Natural killer cell (primary cell): ENCODE measurements around the gene HSD11B1. TPM values are rescaled to one million over a fixed set of nuclear protein-coding genes. Genes with fewer than 3 reads are reported as not detected.
A peak's percentile ranks its signal among the peaks of the same experiment; 100 is the strongest.

Experiments used
- ATAC-seq, 3 donors: fragments of 150-1000 bp in 2 of 3; fragments of 200-7000 bp in 1 of 3; cut with Tn5 transposase; 1 replicate in 1 of 3; 2 replicates in 2 of 3; pipeline ENCODE4 v1.10.0; 2021; ENCODE audit warnings: mild to moderate bottlenecking in 2 of 3, moderate library complexity in 2 of 3
- DNase-seq, 2 donors: peaks; one replicate each; pipeline versions ENCODE4 v3.0.0 to v3.0.0-alpha.2; 2013 to 2021; ENCODE audit warnings: mixed read lengths in 1 of 2
- H3K27ac ChIP-seq: one replicate; pipeline ENCODE4 v1.5.1; 2013; ENCODE audit warnings: mild to moderate bottlenecking, low read length
- H3K27me3 ChIP-seq: one replicate; pipeline ENCODE4 v1.6.1; 2013; ENCODE audit warnings: low read length; ENCODE audit not compliant: control insufficient read depth, insufficient read depth
- H3K36me3 ChIP-seq: one replicate; pipeline ENCODE4 v1.6.1; 2013; ENCODE audit warnings: low read length; ENCODE audit not compliant: control insufficient read depth, insufficient read depth
- H3K4me1 ChIP-seq: one replicate; pipeline ENCODE4 v1.6.1; 2013; ENCODE audit warnings: low read length; ENCODE audit not compliant: control insufficient read depth, insufficient read depth
- H3K4me3 ChIP-seq: one replicate; pipeline ENCODE4 v1.5.1; 2013; ENCODE audit warnings: low read length
- H3K9me3 ChIP-seq: one replicate; pipeline ENCODE4 v1.6.1; 2013; ENCODE audit warnings: low read length; ENCODE audit not compliant: control insufficient read depth, insufficient read depth
- H3K27ac Mint-ChIP-seq, 2 donors: one replicate each; pipeline ENCODE4 v1.8.0; 2022; ENCODE audit warnings: mild to moderate bottlenecking in 2 of 2, mixed read lengths in 2 of 2, moderate library complexity in 1 of 2
- H3K27me3 Mint-ChIP-seq, 2 donors: one replicate each; pipeline ENCODE4 v1.8.0; 2022; ENCODE audit warnings: low read depth in 2 of 2, mixed read lengths in 2 of 2
- H3K36me3 Mint-ChIP-seq: one replicate; pipeline ENCODE4 v1.8.0; 2022; ENCODE audit warnings: mixed read lengths
- H3K4me1 Mint-ChIP-seq, 2 donors: one replicate each; pipeline ENCODE4 v1.8.0; 2022; ENCODE audit warnings: mixed read lengths in 2 of 2
- H3K4me3 Mint-ChIP-seq: one replicate; pipeline ENCODE4 v1.8.0; 2022; ENCODE audit warnings: mild to moderate bottlenecking, moderate library complexity, mixed read lengths
- H3K9me3 Mint-ChIP-seq, 2 donors: one replicate each; pipeline ENCODE4 v1.8.0; 2022; ENCODE audit warnings: mixed read lengths in 2 of 2
- CTCF ChIP-seq: fragments of 200-600 bp; IDR thresholded peaks from one replicate; pipeline ENCODE4 v1.8.0; 2022; ENCODE audit warnings: antibody characterized with exemption
- WGBS: methylation state at CpG from one replicate; pipeline ENCODE4 v1.1.7; 2013; ENCODE audit warnings: missing lambda C conversion rate; ENCODE audit not compliant: insufficient coverage; 5-methylcytosine and 5-hydroxymethylcytosine counted together
- intact Hi-C: fragments of 100-400 bp; cut with micrococcal nuclease; formaldehyde crosslinking; loops from one replicate; pipeline ENCODE4 v1.14.2; 2022
- total RNA-seq, 4 donors: library from RNA; stranded (reverse); fragments of 120-200 nt in 1 of 4; gene quantifications; one replicate each; pipeline versions ENCODE4 v1.2.3 to v1.2.4, GENCODE V29; 2013 to 2022

HSD11B1 gene
- total RNA-seq, 3 donors from 2014 or later (not counting 1 experiment from before 2014, with no cell fraction given) = not detected

GRCh38 chr1:209692296-209692695 is 12.3 kb upstream of the HSD11B1 start:
- ATAC-seq = no peak
- H3K36me3 ChIP-seq = no peaks in the 10 kb centered on the region
- H3K27me3 ChIP-seq = no peaks in the 10 kb centered on the region
- no peaks in the 10 kb centered on the region for H3K36me3 Mint-ChIP-seq
- H3K27ac ChIP-seq = no peak overlapping the region
- H3K27ac Mint-ChIP-seq = no peak overlapping the region
- no peak for TF ChIP-seq CTCF
- H3K4me3 Mint-ChIP-seq = no peak overlapping the region
- no peaks in the 10 kb centered on the region for H3K4me1 ChIP-seq
- no peak overlapping the region for H3K4me3 ChIP-seq
- intact Hi-C loops = loop anchor here (2.0 to 5.0 kb wide), 2 partner anchors 55 to 115 kb away; no protein-coding TSS in a partner anchor
- H3K27me3 Mint-ChIP-seq = peaks cover 0 to 5% of the 10 kb centered on the region in 2 donors
- 73% methylated on average over 4 of the region's 4 CpGs for WGBS
- no peaks in the 10 kb centered on the region for H3K9me3 ChIP-seq
- DNase-seq = no peak
- H3K4me1 Mint-ChIP-seq = peaks cover 7 to 9% of the 10 kb centered on the region in 2 donors
- no peaks in the 10 kb centered on the region for H3K9me3 Mint-ChIP-seq

GRCh38 chr1:209692745-209693504 is 11.7 kb upstream of the HSD11B1 start:
- Histone ChIP-seq H3K27ac (no peak overlapping the region), H3K4me3 (no peak overlapping the region), H3K27me3 (no peaks in the 10 kb centered on the region), H3K36me3 (no peaks in the 10 kb centered on the region), H3K4me1 (no peaks in the 10 kb centered on the region), H3K9me3 (no peaks in the 10 kb centered on the region)
- WGBS = 9% methylated on average over 3 of the region's 3 CpGs
- no peak overlapping the region for H3K4me3 Mint-ChIP-seq
- TF ChIP-seq CTCF = peak; percentile 86
- no peak overlapping the region for H3K27ac Mint-ChIP-seq
- H3K9me3 Mint-ChIP-seq = no peaks in the 10 kb centered on the region
- ATAC-seq = peak; percentile 63 to 65 (median 64)
- intact Hi-C loops = loop anchor here (2.0 to 5.0 kb wide), 2 partner anchors 54 to 116 kb away; no protein-coding TSS in a partner anchor
- DNase-seq = peak; percentile 39 to 81
- peaks cover 0 to 5% of the 10 kb centered on the region in 2 donors for H3K27me3 Mint-ChIP-seq
- no peaks in the 10 kb centered on the region for H3K36me3 Mint-ChIP-seq
- H3K4me1 Mint-ChIP-seq = peaks cover 9 to 11% of the 10 kb centered on the region in 2 donors

- Histone ChIP-seq H3K4me3 (no peak overlapping the region), H3K27me3 (no peaks in the 10 kb centered on the region), H3K27ac (no peak overlapping the region), H3K36me3 (no peaks in the 10 kb centered on the region), H3K4me1 (no peaks in the 10 kb centered on the region), H3K9me3 (no peaks in the 10 kb centered on the region)
- no peak overlapping the region for H3K27ac Mint-ChIP-seq
- intact Hi-C loops = no loop called here
- no peak overlapping the region for H3K4me3 Mint-ChIP-seq
- H3K36me3 Mint-ChIP-seq = no peaks in the 10 kb centered on the region
- TF ChIP-seq CTCF = no peak
- H3K27me3 Mint-ChIP-seq = peaks cover 0 to 5% of the 10 kb centered on the region in 2 donors
- ATAC-seq (no peak), DNase-seq (no peak)
- no peaks in the 10 kb centered on the region for H3K9me3 Mint-ChIP-seq
- peaks cover 9 to 11% of the 10 kb centered on the region in 2 donors for H3K4me1 Mint-ChIP-seq
Observed at GRCh38 chr1:209696673-209697072, 8.0 kb upstream of the HSD11B1 start.
